Measurements from ENCODE around the gene DUSP6. TPM values are rescaled to one million over a fixed set of nuclear protein-coding genes. Genes with fewer than 3 reads are reported as not detected.
A peak's percentile ranks its signal among the peaks of the same experiment; 100 is the strongest.

DUSP6 gene
- total and polyA plus RNA-seq, 2 of the 13 experiments (the other 11 are each of a cell fraction or from before 2014, with no cell fraction given): 40.9 to 161 TPM

DNA sequence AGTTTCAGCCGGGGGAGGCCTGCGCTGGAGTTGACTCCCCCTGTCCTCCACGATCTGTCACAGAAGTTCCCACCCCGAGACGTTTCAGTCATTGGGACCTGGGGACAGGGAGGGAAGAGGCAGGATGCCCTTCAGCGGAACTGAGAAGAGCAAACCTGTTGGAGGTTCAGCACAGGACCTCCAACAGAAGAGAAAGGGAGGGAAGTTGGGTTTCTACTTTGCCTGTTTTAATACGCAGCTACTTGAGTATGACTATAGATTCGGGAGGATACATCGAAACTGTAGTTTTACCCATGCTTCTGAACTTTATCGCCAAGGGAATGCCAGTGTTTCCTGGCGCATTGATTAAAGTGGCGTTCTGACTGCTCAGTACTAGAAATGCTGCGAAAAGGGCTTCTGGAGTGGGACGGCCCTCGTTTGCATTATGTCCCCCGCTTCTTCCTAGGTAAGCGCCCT lies 2.3 kb upstream of the DUSP6 start (continued):
- no peak for TF ChIP-seq PLSCR1 (CRISPR knock-in tag; IDR thresholded peaks at IDR 0.05; ENCODE audit: borderline replicate concordance)
- no peak for TF ChIP-seq HMGA1 (CRISPR knock-in tag; conservative IDR thresholded peaks at IDR 0.05)
- no peak for TF ChIP-seq ZNF232 (CRISPR knock-in tag; IDR thresholded peaks at IDR 0.05; ENCODE audit: borderline replicate concordance)
- TF ChIP-seq GLI4 (CRISPR knock-in tag; IDR thresholded peaks at IDR 0.05; ENCODE audit: borderline replicate concordance): no peak
- TF ChIP-seq AGO1 (IDR thresholded peaks at IDR 0.05; ENCODE audit: low read depth, low read length, poor library complexity, severe bottlenecking): no peak
- TF ChIP-seq SMARCC2 (IDR thresholded peaks at IDR 0.05): no peak
- TF ChIP-seq MLXIP (CRISPR knock-in tag; IDR thresholded peaks at IDR 0.05; ENCODE audit: borderline replicate concordance): no peak
- TF ChIP-seq, protein P1, sequence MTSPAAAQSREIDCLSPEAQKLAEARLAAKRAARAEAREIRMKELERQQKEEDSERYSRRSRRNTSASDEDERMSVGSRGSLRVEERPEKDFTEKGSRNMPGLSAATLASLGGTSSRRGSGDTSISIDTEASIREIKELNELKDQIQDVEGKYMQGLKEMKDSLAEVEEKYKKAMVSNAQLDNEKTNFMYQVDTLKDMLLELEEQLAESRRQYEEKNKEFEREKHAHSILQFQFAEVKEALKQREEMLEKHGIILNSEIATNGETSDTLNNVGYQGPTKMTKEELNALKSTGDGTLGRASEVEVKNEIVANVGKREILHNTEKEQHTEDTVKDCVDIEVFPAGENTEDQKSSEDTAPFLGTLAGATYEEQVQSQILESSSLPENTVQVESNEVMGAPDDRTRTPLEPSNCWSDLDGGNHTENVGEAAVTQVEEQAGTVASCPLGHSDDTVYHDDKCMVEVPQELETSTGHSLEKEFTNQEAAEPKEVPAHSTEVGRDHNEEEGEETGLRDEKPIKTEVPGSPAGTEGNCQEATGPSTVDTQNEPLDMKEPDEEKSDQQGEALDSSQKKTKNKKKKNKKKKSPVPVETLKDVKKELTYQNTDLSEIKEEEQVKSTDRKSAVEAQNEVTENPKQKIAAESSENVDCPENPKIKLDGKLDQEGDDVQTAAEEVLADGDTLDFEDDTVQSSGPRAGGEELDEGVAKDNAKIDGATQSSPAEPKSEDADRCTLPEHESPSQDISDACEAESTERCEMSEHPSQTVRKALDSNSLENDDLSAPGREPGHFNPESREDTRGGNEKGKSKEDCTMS (CRISPR knock-in tag; conservative IDR thresholded peaks at IDR 0.05): no peak
- peak; percentile 28; the same call in 1 of the 2 replicates for TF ChIP-seq ZFP82 (CRISPR knock-in tag; IDR thresholded peaks at IDR 0.05; ENCODE audit: borderline replicate concordance)
- TF ChIP-seq, protein P2, sequence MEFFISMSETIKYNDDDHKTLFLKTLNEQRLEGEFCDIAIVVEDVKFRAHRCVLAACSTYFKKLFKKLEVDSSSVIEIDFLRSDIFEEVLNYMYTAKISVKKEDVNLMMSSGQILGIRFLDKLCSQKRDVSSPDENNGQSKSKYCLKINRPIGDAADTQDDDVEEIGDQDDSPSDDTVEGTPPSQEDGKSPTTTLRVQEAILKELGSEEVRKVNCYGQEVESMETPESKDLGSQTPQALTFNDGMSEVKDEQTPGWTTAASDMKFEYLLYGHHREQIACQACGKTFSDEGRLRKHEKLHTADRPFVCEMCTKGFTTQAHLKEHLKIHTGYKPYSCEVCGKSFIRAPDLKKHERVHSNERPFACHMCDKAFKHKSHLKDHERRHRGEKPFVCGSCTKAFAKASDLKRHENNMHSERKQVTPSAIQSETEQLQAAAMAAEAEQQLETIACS (CRISPR knock-in tag; IDR thresholded peaks at IDR 0.05): no peak
